Liver (tissue), 9 donors: ENCODE results near the gene DDX23. TPM values are rescaled to one million over a fixed set of nuclear protein-coding genes. Genes with fewer than 3 reads are reported as not detected.

ENCODE experiments used
- DNase-seq: peaks from one replicate; pipeline ENCODE4 v3.0.0-alpha.2; 2017; ENCODE audit warnings: low spot score
- H3K27ac ChIP-seq, 2 donors: one replicate each; pipeline ENCODE4 v1.7.0; 2013; ENCODE audit warnings: inconsistent platforms in 2 of 2, low read length in 2 of 2, control low read depth in 1 of 2, low read depth in 1 of 2, mild to moderate bottlenecking in 1 of 2
- H3K27me3 ChIP-seq, 4 donors: one replicate each; pipeline versions ENCODE4 v1.6.1 to v1.7.0; 2013; ENCODE audit warnings: low read length in 3 of 4, inconsistent platforms in 1 of 4, mild to moderate bottlenecking in 1 of 4, moderate library complexity in 1 of 4; ENCODE audit not compliant: control insufficient read depth in 4 of 4, insufficient read depth in 4 of 4
- H3K36me3 ChIP-seq, 4 donors: one replicate each; pipeline versions ENCODE4 v1.6.1 to v1.7.0; 2013; ENCODE audit warnings: low read length in 3 of 4, mild to moderate bottlenecking in 3 of 4, low read depth in 1 of 4, moderate library complexity in 1 of 4; ENCODE audit not compliant: control insufficient read depth in 4 of 4, insufficient read depth in 3 of 4
- H3K4me1 ChIP-seq, 4 donors: one replicate each; pipeline versions ENCODE4 v1.6.1 to v1.7.0; 2013; ENCODE audit warnings: low read length in 3 of 4, mild to moderate bottlenecking in 3 of 4, moderate library complexity in 1 of 4; ENCODE audit not compliant: control insufficient read depth in 4 of 4, insufficient read depth in 4 of 4
- H3K4me3 ChIP-seq, 3 donors: one replicate each; pipeline versions ENCODE4 v1.6.1 to v1.7.0; 2013; ENCODE audit warnings: low read length in 3 of 3, control low read depth in 1 of 3, low read depth in 1 of 3, mild to moderate bottlenecking in 1 of 3
- H3K9ac ChIP-seq, 2 donors: one replicate each; pipeline ENCODE4 v1.7.0; 2013; ENCODE audit warnings: low read length in 2 of 2, mild to moderate bottlenecking in 2 of 2, moderate library complexity in 2 of 2, control low read depth in 1 of 2, low read depth in 1 of 2
- H3K9me3 ChIP-seq, 4 donors: one replicate each; pipeline versions ENCODE4 v1.6.1 to v1.7.0; 2013; ENCODE audit warnings: low read length in 3 of 4; ENCODE audit not compliant: control insufficient read depth in 4 of 4
- FOXA1 ChIP-seq: IDR thresholded peaks from 2 replicates; pipeline ENCODE4 v1.6.1; 2016; ENCODE audit warnings: antibody characterized with exemption
- FOXA2 ChIP-seq: IDR thresholded peaks from 2 replicates; pipeline ENCODE4 v1.6.1; 2016; ENCODE audit warnings: antibody characterized with exemption
- GABPA ChIP-seq, 2 donors: IDR thresholded peaks in 1 of 2; conservative IDR thresholded peaks in 1 of 2; 2 replicates each; pipeline ENCODE4 v1.6.1; 2016; ENCODE audit warnings: antibody characterized with exemption in 2 of 2, mild to moderate bottlenecking in 1 of 2, moderate library complexity in 1 of 2
- HNF4A ChIP-seq, 2 donors: conservative IDR thresholded peaks; 2 replicates each; pipeline ENCODE4 v1.6.1; 2016; ENCODE audit warnings: antibody characterized with exemption in 2 of 2, mild to moderate bottlenecking in 2 of 2
- HNF4G ChIP-seq: IDR thresholded peaks from 2 replicates; pipeline ENCODE4 v1.6.1; 2016; ENCODE audit warnings: antibody characterized with exemption
- JUND ChIP-seq, 2 donors: IDR thresholded peaks; 2 replicates each; pipeline ENCODE4 v1.6.1; 2016; ENCODE audit warnings: antibody characterized with exemption in 2 of 2
- NR2F2 ChIP-seq: IDR thresholded peaks from 2 replicates; pipeline ENCODE4 v1.6.1; 2016; ENCODE audit warnings: antibody characterized with exemption
- RAD21 ChIP-seq, 2 donors: IDR thresholded peaks; 2 replicates each; pipeline ENCODE4 v1.6.1; 2016; ENCODE audit warnings: antibody characterized with exemption in 2 of 2, mild to moderate bottlenecking in 2 of 2
- RXRA ChIP-seq, 2 donors: IDR thresholded peaks; 2 replicates each; pipeline ENCODE4 v1.6.1; 2017 to 2018; ENCODE audit warnings: antibody characterized with exemption in 2 of 2, mild to moderate bottlenecking in 1 of 2
- SP1 ChIP-seq: IDR thresholded peaks from 2 replicates; pipeline ENCODE4 v1.6.1; 2018; ENCODE audit warnings: antibody characterized with exemption, mild to moderate bottlenecking
- YY1 ChIP-seq: IDR thresholded peaks from 2 replicates; pipeline ENCODE4 v1.6.1; 2016; ENCODE audit warnings: antibody characterized with exemption, mild to moderate bottlenecking
- WGBS: extraction: QIAGEN DNeasy Blood & Tissue Kit; methylation state at CpG from one replicate; pipeline ENCODE4 v1.1.7; 2013; 5-methylcytosine and 5-hydroxymethylcytosine counted together
- polyA plus RNA-seq, 2 donors: library from polyadenylated mRNA; stranded (reverse) in 1 of 2; unstranded in 1 of 2; fragments of 200-250 nt in 1 of 2; fragments of >200 nt in 1 of 2; fragmentation: Nextera tagmentation in 1 of 2; extraction: Ambion mirVana in 1 of 2; gene quantifications; one replicate each; pipeline versions ENCODE4 v1.2.1 to v1.2.3, GENCODE V29; 2013 to 2015
- total RNA-seq, 2 donors: library from RNA; depleted of rRNA; stranded (reverse); fragments of >200 nt; gene quantifications; one replicate each; pipeline ENCODE4 v1.2.3, GENCODE V29; 2014
- TF ChIP-seq, protein P1 (sequence below): IDR thresholded peaks from 2 replicates; pipeline ENCODE4 v1.6.1; 2016; ENCODE audit warnings: antibody characterized with exemption
- TF ChIP-seq, protein P2 (sequence below): IDR thresholded peaks from 2 replicates; pipeline ENCODE4 v1.6.1; 2016; ENCODE audit warnings: antibody characterized with exemption
- TF ChIP-seq, protein P3 (sequence below): fragments of 150-350 bp; IDR thresholded peaks from 2 replicates; pipeline ENCODE4 v1.5.1; 2017; ENCODE audit warnings: improper control_type of control experiment, low read depth, low read length; ENCODE audit not compliant: missing input control
- TF ChIP-seq, protein P4 (sequence below): IDR thresholded peaks from 2 replicates; pipeline ENCODE4 v1.6.1; 2016; ENCODE audit warnings: antibody characterized with exemption
- TF ChIP-seq, protein P5 (sequence below): IDR thresholded peaks from 2 replicates; pipeline ENCODE4 v1.6.1; 2016; ENCODE audit warnings: antibody characterized with exemption, mild to moderate bottlenecking
- donor health status: healthy.
- donor health status: healthy.
- donor health status: healthy.
- donor health status: healthy.
- donor health status: healthy.

Gene DDX23
- total and polyA plus RNA-seq, 4 donors = 16.9 to 60.6 (median 29.7) TPM

DNA sequence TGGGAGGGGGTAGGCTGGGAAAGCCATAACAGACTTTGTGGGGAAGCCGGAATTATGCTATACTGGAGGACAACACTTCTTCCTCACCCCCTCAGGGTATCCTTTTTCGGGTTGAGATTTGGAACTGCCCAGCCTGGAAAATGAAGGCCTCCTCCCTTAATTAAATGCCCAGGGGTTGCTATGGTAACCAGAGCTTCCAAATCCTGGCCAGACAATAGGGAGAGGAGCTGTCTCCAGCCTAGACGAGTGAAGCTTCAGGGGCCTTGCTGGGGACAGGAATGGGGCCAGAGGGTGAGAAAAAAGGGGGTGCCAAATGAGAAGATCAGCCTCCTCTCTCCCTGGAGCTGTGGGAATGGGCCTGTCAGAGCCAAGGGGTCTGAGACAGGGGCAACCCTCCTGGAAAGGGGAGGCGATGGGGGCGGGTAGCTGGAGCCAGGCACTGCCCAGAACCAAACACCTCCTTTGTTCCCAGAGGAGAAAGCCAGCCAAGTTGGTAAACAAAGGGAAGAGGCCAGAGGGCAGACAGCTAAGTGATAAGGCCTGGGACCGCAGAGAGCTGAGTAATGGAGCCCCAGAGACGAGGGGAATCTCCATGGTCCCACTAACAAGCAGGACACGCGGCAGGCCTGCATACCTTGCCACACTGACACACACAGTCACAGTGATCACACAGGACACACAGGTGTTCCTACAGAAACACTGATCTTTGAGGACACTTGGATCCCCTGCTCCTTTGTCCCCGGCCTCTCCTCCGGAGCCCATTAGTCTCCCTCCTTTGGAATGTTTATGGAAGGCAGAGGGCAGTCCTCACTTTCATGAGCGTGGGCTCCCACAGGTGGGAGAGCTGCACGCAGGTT, 31.6 kb upstream of the DDX23 start:
- no peak for DNase-seq
- H3K4me1 ChIP-seq = peaks cover 24 to 44% (median 33%) of the 10 kb centered on the region in 4 donors
- H3K9ac ChIP-seq = peak overlapping the region in 1 of 2 donors; percentile 3
- H3K36me3 ChIP-seq = no peaks in the 10 kb centered on the region
- no peaks in the 10 kb centered on the region for H3K9me3 ChIP-seq
- 45% methylated on average over 13 of the region's 13 CpGs for WGBS
- peak overlapping the region; percentile 42 to 70 for H3K27ac ChIP-seq
- H3K4me3 ChIP-seq = no peak overlapping the region
- TF ChIP-seq GABPA (IDR thresholded peaks at IDR 0.05 in 1 of 2, conservative IDR thresholded peaks at IDR 0.05 in 1 of 2) (no peak), HNF4G (no peak), JUND (IDR thresholded peaks at IDR 0.05) (peak in 1 of 2 donors; percentile 69), HNF4A (conservative IDR thresholded peaks at IDR 0.05) (peak; percentile 75 to 80), NR2F2 (peak; percentile 79), SP1 (peak; percentile 79), FOXA1 (peak; percentile 95), FOXA2 (peak; percentile 94), RXRA (IDR thresholded peaks at IDR 0.05) (peak; percentile 54 to 70), YY1 (peak; percentile 88), RAD21 (IDR thresholded peaks at IDR 0.05) (peak in 1 of 2 donors; percentile 29)
- TF ChIP-seq, protein P1, sequence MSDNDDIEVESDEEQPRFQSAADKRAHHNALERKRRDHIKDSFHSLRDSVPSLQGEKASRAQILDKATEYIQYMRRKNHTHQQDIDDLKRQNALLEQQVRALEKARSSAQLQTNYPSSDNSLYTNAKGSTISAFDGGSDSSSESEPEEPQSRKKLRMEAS = peak; percentile 46
- TF ChIP-seq, protein P2, sequence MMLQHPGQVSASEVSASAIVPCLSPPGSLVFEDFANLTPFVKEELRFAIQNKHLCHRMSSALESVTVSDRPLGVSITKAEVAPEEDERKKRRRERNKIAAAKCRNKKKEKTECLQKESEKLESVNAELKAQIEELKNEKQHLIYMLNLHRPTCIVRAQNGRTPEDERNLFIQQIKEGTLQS = no peak
- TF ChIP-seq, protein P3, sequence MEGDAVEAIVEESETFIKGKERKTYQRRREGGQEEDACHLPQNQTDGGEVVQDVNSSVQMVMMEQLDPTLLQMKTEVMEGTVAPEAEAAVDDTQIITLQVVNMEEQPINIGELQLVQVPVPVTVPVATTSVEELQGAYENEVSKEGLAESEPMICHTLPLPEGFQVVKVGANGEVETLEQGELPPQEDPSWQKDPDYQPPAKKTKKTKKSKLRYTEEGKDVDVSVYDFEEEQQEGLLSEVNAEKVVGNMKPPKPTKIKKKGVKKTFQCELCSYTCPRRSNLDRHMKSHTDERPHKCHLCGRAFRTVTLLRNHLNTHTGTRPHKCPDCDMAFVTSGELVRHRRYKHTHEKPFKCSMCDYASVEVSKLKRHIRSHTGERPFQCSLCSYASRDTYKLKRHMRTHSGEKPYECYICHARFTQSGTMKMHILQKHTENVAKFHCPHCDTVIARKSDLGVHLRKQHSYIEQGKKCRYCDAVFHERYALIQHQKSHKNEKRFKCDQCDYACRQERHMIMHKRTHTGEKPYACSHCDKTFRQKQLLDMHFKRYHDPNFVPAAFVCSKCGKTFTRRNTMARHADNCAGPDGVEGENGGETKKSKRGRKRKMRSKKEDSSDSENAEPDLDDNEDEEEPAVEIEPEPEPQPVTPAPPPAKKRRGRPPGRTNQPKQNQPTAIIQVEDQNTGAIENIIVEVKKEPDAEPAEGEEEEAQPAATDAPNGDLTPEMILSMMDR = no peak
- TF ChIP-seq, protein P4, sequence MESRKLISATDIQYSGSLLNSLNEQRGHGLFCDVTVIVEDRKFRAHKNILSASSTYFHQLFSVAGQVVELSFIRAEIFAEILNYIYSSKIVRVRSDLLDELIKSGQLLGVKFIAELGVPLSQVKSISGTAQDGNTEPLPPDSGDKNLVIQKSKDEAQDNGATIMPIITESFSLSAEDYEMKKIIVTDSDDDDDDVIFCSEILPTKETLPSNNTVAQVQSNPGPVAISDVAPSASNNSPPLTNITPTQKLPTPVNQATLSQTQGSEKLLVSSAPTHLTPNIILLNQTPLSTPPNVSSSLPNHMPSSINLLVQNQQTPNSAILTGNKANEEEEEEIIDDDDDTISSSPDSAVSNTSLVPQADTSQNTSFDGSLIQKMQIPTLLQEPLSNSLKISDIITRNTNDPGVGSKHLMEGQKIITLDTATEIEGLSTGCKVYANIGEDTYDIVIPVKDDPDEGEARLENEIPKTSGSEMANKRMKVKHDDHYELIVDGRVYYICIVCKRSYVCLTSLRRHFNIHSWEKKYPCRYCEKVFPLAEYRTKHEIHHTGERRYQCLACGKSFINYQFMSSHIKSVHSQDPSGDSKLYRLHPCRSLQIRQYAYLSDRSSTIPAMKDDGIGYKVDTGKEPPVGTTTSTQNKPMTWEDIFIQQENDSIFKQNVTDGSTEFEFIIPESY = peak; percentile 24
- TF ChIP-seq, protein P5, sequence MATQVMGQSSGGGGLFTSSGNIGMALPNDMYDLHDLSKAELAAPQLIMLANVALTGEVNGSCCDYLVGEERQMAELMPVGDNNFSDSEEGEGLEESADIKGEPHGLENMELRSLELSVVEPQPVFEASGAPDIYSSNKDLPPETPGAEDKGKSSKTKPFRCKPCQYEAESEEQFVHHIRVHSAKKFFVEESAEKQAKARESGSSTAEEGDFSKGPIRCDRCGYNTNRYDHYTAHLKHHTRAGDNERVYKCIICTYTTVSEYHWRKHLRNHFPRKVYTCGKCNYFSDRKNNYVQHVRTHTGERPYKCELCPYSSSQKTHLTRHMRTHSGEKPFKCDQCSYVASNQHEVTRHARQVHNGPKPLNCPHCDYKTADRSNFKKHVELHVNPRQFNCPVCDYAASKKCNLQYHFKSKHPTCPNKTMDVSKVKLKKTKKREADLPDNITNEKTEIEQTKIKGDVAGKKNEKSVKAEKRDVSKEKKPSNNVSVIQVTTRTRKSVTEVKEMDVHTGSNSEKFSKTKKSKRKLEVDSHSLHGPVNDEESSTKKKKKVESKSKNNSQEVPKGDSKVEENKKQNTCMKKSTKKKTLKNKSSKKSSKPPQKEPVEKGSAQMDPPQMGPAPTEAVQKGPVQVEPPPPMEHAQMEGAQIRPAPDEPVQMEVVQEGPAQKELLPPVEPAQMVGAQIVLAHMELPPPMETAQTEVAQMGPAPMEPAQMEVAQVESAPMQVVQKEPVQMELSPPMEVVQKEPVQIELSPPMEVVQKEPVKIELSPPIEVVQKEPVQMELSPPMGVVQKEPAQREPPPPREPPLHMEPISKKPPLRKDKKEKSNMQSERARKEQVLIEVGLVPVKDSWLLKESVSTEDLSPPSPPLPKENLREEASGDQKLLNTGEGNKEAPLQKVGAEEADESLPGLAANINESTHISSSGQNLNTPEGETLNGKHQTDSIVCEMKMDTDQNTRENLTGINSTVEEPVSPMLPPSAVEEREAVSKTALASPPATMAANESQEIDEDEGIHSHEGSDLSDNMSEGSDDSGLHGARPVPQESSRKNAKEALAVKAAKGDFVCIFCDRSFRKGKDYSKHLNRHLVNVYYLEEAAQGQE = peak; percentile 71
- no peaks in the 10 kb centered on the region for H3K27me3 ChIP-seq
